ENCODE results near the gene MAP3K2. TPM values are rescaled to one million over a fixed set of nuclear protein-coding genes. Genes with fewer than 3 reads are reported as not detected.
"Not testable (repeated sequence)": the region's sequence is repeated elsewhere in the genome, so short reads cannot be mapped to it uniquely, and the experiment has no call there.

MAP3K2 gene
- total RNA-seq, 1 donor from 2014 or later: 62.0 TPM

DNA sequence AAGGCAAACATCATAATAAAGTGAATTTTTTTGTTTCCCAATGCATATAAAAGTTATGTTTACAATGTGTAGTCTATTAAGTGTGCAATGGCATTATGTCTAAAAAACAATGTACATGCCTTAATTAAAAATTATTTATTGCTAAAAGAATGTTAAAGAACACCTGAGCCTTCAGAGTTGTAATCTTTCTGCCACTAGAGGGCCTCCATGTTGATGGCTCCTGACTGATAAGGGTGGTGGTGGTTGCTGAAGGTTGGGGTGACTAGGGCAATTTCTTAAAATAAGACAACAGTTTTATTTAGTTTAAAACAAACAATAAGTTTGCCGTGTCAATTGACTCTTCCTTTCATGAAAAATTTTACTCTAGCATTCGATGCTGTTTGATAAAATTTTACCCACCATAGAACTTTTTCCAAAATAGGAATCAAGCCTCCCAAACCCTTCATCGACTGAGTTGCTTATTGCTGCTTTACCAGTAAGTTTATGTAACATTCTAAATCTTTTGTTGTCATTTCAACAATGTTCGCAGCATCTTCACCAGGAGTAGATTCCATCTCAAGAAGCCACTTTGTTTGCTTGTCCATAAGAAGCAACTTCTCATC, 32.3 kb downstream of the MAP3K2 start:
- DNase-seq (ENCODE audit: low spot score): no peak

DNA sequence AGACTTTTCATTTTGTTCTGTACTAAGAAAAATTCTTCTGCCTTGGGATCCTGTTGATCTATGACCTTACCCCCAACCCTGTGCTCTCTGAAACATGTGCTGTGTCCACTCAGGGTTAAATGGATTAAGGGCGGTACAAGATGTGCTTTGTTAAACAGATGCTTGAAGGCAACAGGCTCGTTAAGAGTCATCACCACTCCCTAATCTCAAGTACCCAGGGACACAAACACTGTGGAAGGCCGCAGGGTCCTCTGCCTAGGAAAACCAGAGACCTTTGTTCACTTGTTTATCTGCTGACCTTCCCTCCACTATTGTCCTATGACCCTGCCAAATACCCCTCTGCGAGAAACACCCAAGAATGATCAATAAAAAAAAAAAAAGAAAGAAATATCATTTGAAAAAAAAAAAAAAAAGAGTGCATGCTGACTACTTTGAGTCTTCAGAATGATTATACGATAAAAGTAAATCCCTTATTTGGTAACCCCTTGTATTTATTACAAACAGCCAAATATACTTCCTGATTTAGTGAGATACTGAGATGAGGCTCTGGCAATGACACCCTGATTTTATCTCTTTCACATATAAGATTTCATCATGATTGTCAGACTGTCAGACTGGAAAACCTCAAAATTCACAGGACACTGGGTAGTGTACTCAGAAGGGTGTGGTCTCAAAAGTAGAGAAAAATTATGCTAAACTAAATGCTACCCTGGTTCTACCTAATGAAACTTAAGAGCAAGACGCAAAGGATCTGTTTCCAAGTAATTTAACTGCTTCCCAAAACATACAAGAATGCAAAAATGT, 33.7 kb downstream of the MAP3K2 start:
- not testable (repeated sequence) for DNase-seq (ENCODE audit: low spot score)

DNA sequence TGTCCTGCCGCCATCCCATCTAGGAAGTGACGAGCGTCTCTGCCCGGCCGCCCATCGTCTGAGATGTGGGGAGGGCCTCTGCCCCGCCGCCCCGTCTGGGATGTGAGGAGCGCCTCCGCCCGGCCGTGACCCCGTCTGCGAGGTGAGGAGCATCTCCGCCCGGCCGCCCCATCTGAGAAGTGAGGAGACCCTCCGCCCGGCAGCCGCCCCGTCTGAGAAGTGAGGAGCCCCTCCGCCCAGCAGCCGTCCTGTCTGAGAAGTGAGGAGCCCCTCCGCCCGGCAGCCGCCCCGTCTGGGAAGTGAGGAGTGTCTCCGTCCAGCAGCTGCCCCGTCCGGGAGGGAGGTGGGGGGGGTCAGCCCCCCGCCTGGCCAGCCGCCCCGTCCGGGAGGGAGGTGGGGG, 34.6 kb downstream of the MAP3K2 start:
- not testable (repeated sequence) for DNase-seq (ENCODE audit: low spot score)

DNA sequence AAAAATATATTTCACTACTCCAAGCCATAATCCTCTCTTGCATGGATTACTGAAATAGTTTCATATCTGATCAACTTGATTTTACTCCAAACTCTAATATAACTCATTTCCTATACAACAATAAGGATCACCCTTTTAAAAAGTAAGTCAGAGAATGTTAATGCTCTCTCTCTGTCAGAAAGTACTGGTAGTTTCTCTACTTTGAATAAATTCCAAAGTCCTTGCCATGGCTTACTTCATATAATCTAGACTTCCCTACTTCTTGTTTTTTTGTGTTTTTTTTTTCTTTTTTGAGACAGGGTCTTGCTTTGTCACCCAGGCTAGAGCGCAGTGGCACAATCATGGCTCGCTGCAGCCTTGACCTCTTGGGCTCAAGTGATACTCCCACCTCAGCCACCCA, 36.2 kb downstream of the MAP3K2 start:
- DNase-seq (ENCODE audit: low spot score): no peak

DNA sequence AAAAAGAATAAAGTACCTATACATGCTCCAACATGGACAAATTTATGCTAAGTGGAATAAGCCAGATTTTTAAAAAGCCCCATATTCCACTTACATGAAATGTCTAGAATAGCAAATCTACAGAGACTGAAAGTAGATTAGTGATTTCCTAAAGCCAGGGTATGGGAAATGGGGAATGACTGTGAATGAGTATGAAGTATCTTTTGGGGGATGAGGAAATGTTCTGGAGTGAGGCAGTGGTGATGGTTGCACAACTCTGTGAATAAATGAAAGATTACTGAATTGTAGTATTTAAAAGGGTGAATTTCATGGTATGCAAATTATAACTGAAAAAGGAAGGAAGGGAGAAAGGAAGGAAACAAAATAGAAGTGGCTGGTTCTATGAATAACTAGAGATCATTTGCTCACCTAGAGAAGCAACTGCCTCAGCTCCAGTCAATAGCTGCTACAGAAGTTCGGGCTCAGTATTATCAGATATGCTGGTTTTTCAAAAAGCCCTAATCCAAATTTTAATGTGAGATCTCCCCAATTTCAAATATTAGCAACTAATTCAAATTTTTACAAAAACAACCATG, 39.3 kb downstream of the MAP3K2 start:
- no peak for DNase-seq (ENCODE audit: low spot score)

DNA sequence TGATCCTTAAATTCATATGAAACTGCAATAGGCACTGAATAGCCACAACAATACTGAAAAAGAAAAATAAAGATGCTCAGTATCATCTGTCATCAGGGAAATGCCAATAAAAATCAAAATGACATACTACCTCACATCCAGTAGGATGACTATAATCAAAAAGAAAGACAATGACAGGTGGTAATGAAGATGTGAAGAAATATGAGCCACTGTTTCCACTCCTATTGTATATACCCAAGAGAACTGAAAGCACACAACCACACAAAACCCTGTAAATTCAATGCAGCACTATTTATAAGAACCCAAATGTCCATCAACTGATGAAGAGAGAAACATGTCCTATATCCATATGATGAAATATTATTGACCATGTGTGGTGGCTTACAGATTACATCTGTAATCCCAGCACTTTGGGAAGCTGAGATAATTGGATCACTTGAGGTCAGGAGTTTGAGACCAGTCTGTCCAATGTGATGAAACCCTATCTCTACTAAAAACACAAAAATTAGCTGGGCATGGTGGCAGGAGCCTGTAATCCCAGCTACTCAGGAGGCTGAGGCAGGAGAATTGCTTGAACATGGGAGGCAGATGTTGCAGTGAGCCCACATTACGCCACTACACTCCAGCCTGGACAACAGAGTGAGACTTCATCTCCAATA, 39.9 kb downstream of the MAP3K2 start:
- no peak for DNase-seq (ENCODE audit: low spot score)

DNA sequence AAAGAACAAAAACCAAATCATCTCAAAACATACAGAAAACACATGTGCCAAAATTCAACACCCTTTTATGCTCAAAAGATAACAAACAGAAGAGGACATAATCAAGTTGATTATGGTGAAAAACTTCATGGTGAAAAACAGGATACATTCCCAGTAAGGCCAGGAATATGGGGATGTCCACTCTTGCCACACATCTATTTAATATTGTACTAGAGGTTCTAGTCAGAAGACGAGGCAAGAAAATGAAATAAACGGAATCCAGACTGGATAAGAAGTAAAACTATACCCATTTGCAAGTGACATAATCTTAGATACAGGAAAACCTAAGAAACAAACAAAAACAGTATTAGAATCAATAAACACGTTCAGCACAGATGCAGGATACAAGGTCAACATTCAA, 40.8 kb downstream of the MAP3K2 start:
- no peak for DNase-seq (ENCODE audit: low spot score)

DNA sequence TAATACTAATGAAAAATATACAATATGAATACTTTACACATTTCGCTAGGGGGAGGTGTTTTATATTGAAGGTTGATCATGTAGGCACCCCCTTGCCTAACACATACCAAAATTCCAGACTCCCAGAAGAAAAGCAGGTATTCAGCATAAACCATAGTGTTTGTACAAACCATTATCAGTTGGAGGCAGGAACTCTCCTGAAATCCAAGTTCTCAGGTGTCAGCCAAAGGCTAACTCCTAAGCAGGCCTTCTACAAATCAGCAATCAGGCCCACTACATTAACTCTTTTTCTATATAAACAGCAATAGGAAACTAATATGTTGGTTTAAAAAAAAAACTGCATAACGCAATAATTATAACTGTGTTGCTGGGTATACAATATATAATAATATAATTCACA, 44.5 kb downstream of the MAP3K2 start:
- no peak for DNase-seq (ENCODE audit: low spot score)

DNA sequence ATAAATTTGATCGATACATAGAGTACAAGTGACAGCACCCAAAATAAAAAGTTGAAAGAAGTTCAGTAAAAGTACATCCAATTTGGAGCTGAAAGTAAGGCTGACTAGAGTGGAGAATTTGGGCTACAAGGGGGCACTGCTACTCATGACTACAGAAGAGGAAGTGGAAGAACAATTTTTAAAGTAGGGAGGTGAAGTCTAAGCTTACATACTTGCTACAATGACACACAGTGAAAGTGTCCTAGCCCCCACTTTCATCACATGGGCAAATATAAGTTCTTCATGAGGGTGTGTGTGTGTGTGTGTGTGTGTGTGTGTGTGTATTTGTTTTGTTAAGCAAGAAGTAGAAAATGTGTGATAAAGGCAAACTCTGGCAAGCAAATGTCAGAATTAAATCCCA, 45.7 kb downstream of the MAP3K2 start:
- no peak for DNase-seq (ENCODE audit: low spot score)

DNA sequence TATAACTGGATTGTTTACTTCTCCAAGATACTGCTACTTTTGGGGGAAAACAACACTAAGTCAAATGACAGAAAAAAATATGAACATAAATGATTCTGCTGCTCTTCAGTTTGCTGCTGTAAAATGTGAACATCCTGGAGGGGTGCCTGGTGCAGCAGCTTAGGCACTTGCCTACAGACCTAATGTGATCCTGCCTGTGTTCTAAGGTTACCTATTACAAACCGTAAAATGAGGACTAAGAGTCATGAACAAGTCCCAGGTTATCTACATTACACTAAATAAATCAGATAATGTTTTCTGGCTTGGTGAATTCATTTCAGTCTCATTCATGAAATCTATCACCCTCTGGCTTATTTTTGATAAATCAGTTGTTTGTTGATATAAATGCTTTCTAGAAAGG, 55.4 kb downstream of the MAP3K2 start:
- DNase-seq (ENCODE audit: low spot score): no peak

DNA sequence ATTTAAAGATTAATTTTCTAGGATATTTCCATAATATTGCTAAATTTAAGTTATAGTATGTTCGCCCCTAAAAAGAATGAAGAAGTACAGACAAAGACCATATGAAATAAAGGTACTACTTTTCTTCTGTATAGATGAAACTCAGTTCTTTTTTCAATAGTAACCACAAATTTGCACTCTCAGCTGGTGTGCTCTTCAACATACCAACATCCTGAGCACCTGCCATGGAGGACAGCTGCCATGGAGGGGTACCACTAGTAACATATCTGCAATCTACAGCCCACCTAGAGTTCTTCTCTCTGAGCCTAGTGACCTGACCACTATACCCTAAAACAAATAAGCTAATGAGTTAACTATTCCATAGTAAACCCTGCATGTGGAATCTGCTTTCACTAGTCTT, 57.0 kb downstream of the MAP3K2 start:
- DNase-seq (ENCODE audit: low spot score): no peak

DNA sequence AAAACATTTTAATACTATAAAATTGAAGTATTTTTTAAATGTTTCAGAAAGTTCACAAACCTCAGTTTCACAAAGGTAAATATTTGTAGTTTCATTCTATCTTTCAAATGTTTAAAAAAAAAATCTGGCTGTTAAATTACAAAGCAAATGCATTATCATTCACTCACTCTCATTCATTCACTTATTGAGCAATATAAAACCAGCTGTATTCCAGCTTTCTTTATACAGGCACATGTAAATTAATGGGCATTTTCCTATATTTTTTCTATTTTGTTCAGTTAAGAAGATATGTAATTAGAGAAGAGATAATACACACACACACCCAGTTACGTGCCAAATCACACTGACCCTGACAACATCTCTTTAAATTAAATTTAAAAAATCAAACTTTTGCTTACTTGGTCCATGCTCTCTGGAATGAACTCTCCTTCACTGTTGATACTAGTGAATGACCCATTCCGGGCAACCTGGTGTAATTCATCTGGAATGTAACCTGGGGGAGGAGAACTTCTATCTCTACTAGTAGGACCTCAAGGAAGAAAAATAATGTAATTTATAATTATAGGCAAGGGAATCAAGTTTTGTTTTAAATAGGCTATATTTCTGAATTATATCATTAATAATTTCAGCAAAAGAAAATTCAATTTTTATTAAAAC, 61.4 kb downstream of the MAP3K2 start:
- DNase-seq (ENCODE audit: low spot score): no peak

DNA sequence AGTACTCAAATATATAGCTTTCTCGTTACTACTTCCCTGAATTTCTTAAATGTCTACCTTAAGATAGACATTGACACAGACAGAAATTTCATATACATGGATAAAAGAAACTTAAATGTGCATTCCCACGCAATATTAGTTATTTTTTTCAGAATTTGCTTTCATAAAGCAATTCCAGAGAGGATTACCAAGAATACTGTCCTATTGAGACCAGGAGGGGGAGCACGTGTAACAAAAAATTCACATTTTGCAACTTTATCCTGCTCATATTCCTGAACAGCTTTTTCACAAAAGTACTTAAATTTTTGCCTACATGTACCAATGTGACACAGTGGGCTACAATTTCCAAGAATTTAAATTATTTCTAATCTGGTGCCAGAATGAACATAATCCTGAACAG, 63.1 kb downstream of the MAP3K2 start:
- DNase-seq (ENCODE audit: low spot score): no peak

DNA sequence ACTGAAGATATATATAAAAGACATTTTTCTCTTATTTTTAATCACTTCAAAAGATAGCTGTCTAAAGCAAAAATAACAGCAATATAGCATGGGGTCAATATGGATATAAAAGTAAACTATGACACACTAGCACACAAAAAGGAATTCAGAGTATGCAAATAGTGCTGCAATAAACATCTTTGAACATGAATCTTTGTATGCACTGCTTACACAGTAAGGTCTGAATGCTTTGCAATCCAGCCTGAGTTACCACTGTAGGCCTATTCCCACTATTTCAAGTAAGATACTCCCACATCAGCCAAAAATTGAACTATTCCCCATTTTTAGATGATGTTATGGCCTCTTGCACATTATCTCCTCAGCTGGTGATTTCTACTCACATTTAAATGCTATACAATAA, 66.5 kb downstream of the MAP3K2 start:
- DNase-seq (ENCODE audit: low spot score): no peak

DNA sequence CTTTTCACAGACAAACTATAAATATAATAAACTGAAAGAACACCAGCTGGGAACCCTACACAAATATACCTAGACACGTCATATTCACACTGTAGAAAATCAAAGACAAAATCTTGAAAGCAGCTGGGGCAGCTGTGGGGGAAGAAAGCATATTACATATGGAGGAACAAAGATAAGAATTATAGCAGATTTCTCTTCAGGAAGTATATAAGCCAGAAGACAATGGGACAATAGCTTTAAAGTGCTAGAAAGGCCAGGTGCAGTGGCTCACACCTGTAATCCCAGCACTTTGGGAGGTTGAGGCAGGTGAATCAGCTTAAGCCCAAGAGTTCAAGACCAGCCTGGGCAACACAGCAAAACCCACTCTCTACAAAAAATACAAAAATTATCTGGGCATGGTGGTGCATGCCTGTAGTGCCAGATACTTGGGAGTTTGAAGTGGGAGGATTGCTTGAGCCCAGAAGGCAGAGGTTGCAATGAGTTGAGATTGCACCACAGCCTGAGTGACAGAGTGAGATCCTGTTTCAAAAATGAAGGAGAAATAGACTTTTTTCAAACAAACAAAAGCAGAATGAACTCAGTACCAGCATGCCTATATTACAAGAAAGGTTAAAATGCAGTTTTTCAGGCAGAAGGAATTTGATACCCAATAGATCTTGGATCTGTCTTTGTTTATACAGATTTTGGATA, 67.0 kb downstream of the MAP3K2 start:
- DNase-seq (ENCODE audit: low spot score): no peak

DNA sequence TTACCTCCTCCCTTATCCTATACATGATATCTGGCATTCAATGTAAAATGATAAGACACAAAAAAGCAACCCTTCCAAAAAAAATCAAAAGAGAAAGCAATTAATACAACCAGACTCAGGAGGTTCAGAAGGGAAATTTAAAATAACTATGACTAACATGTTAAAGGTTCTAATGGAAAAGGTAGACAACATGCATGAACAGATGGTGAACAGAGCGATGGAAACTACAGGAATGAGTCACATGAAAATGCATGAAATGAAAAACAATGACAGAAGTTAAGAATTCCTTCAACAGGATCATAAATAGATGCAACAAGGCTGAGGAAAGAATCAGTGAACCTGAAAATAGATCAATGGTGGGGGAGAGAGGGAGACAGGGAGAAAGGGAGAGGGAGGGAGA, 67.7 kb downstream of the MAP3K2 start:
- no peak for DNase-seq (ENCODE audit: low spot score)

DNA sequence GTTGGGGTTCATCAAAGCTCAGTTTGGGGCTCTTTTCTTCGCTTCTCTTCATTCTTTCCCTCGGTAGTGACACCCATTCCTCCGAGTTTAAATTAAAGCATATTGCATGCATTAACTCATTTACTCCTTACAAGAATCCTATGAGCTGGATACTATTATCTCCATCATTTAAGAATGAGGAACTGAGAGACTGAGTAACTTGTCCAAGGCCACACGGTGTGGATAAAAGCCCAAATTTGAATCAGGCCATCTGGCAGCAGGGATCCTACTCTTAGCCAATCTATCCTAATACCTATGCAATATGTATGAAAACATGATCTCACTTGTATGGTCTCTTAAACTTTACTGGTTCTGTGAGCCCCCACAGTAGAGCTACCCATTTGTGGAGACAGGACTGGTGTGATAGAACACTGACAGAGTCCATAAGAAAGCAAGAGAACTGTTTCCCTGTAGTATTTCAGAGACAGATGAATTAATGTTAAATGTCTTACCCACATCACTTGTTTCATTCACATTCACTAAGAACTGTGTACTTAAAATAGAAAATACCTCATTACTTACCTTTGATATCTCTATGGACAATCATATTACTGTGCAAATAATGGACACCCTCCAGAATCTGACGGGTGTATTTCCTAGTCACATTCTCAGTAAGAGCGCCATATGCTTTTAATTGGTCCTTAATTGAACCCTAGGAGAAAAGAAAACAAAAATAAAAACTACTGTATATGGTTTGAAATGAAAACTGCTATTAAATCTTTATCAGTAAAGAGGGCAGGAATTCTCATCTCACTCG, 73.4 kb downstream of the MAP3K2 start:
- DNase-seq (ENCODE audit: low spot score): no peak

DNA sequence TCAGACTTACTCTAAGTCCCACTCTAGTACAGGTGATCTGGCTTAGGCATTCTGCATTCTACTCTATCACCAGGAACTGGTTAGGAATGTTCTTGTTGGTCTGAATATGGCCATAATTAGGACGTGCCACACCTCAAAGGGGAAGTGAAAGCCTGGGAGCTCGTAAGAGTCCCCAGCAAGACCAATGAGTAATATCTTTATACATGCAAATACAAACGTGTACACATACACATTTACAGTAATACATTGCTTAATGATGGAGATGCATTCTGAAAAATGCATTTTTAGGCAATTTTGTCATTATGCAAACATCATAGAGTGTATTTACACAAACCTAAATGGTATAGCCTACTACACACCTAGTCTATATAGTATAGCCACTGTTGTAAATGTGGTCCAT, 74.4 kb downstream of the MAP3K2 start:
- no peak for DNase-seq (ENCODE audit: low spot score)

DNA sequence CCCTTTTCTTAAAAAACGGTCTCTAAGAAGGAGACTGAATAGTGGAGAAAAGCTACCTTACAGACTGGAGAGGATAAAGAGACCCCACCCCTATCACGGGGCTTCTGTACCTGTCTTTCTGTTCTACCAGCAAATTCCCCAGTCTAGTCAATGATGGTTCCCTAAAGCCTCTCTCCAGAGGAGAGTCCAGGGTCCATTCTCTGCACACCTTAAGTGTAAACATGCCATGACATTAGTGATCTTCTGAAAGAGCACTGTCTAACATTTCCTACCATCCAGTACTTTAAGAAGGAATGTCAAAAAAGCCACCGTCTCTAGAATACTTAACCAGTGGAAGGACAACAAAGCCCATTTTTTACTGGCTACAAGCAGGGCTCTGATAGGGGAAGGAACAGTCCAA, 76.8 kb downstream of the MAP3K2 start:
- no peak for DNase-seq (ENCODE audit: low spot score)

DNA sequence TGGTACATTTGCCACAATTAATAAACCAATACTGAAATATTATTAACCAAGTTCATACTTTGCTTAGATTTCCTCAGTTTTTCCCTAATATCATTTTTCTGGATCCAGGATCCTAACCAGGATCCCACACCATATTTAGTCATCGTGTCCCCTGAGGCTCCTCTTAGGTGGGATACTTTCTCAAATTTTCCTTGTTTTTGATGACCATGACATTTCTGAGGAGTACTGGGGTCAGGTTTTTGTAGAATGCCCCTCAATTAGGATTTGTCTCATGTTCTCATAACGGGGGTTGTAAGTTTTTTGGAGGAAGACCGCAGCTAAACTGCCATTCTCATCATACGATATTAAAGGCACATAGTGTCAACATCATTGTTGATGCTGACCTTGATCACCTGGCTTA, 78.3 kb downstream of the MAP3K2 start:
- DNase-seq (ENCODE audit: low spot score): no peak
